ENCODE data around the gene TMEM215. TPM values are rescaled to one million over a fixed set of nuclear protein-coding genes. Genes with fewer than 3 reads are reported as not detected.

TMEM215 gene
- total RNA-seq = not detected in 2 replicates

- H3K36me3 ChIP-seq (ENCODE audit: control insufficient read depth, insufficient read depth, low read length) = no peaks in the 10 kb centered on the region
- peaks cover 32% of the 10 kb centered on the region for H3K27me3 ChIP-seq (ENCODE audit: control insufficient read depth, insufficient read depth, low read length)
- no peak for TF ChIP-seq CTCF (IDR thresholded peaks at IDR 0.05; ENCODE audit: insufficient read depth, low read length, poor library complexity, severe bottlenecking)
- no peak within 1 kb of the TSS for H3K4me3 ChIP-seq (ENCODE audit: low read depth, low read length)
- DNase-seq (ENCODE audit: low read depth) = no peak
These were observed at the start of gene TMEM215 for GRCh38 chr9:32783168-32783891. TMEM215 (plus strand) TSS chr9:32783540; CDS start chr9:32784184, 644 bp downstream.

- TF ChIP-seq CTCF (IDR thresholded peaks at IDR 0.05; ENCODE audit: insufficient read depth, low read length, poor library complexity, severe bottlenecking) = no peak
- H3K27me3 ChIP-seq (ENCODE audit: control insufficient read depth, insufficient read depth, low read length) = no peaks in the 10 kb centered on the region
- H3K36me3 ChIP-seq (ENCODE audit: control insufficient read depth, insufficient read depth, low read length) = no peaks in the 10 kb centered on the region
- no peak for DNase-seq (ENCODE audit: low read depth)
- H3K4me3 ChIP-seq (ENCODE audit: low read depth, low read length) = no peak overlapping the region
These were observed 47.9 kb upstream of the TMEM215 start for GRCh38 chr9:32735476-32735875.

GRCh38 chr9:32737378-32737777, 46.0 kb upstream of the TMEM215 start:
- no peak for DNase-seq (ENCODE audit: low read depth)
- TF ChIP-seq CTCF (IDR thresholded peaks at IDR 0.05; ENCODE audit: insufficient read depth, low read length, poor library complexity, severe bottlenecking) = no peak
- Histone ChIP-seq H3K36me3 (ENCODE audit: control insufficient read depth, insufficient read depth, low read length) (no peaks in the 10 kb centered on the region), H3K4me3 (ENCODE audit: low read depth, low read length) (no peak overlapping the region), H3K27me3 (ENCODE audit: control insufficient read depth, insufficient read depth, low read length) (no peaks in the 10 kb centered on the region)

GRCh38 chr9:32738501-32739172, 44.7 kb upstream of the TMEM215 start:
- TF ChIP-seq CTCF (IDR thresholded peaks at IDR 0.05; ENCODE audit: insufficient read depth, low read length, poor library complexity, severe bottlenecking) = no peak
- Histone ChIP-seq H3K36me3 (ENCODE audit: control insufficient read depth, insufficient read depth, low read length) (no peaks in the 10 kb centered on the region), H3K4me3 (ENCODE audit: low read depth, low read length) (no peak overlapping the region), H3K27me3 (ENCODE audit: control insufficient read depth, insufficient read depth, low read length) (no peaks in the 10 kb centered on the region)
- no peak for DNase-seq (ENCODE audit: low read depth)

GRCh38 chr9:32741706-32742105, 41.6 kb upstream of the TMEM215 start:
- Histone ChIP-seq H3K36me3 (ENCODE audit: control insufficient read depth, insufficient read depth, low read length) (no peaks in the 10 kb centered on the region), H3K27me3 (ENCODE audit: control insufficient read depth, insufficient read depth, low read length) (no peaks in the 10 kb centered on the region), H3K4me3 (ENCODE audit: low read depth, low read length) (no peak overlapping the region)
- TF ChIP-seq CTCF (IDR thresholded peaks at IDR 0.05; ENCODE audit: insufficient read depth, low read length, poor library complexity, severe bottlenecking) = no peak
- no peak for DNase-seq (ENCODE audit: low read depth)
